GM19193 (cell line): ENCODE measurements around the gene CTDSPL2.

Experiments
- POLR2A ChIP-seq: IDR thresholded peaks from 4 replicates; pipeline ENCODE4 v1.6.1; 2011; ENCODE audit not compliant: insufficient read depth, insufficient read length; ENCODE audit errors: extremely low read depth

CTDSPL2 gene

GRCh38 chr15:44458429-44458828 is 31.0 kb downstream of the CTDSPL2 start:
- no peak for TF ChIP-seq POLR2A

- no peak for TF ChIP-seq POLR2A
Observed at GRCh38 chr15:44468709-44469385, 41.4 kb downstream of the CTDSPL2 start.

GRCh38 chr15:44471885-44472455 is 44.5 kb downstream of the CTDSPL2 start:
- TF ChIP-seq POLR2A = no peak

GRCh38 chr15:44479343-44479742 is 51.9 kb downstream of the CTDSPL2 start:
- TF ChIP-seq POLR2A = no peak

- no peak for TF ChIP-seq POLR2A
Observed at GRCh38 chr15:44482090-44482489, 54.7 kb downstream of the CTDSPL2 start.

GRCh38 chr15:44485880-44486279 is 58.5 kb downstream of the CTDSPL2 start:
- no peak for TF ChIP-seq POLR2A

GRCh38 chr15:44489464-44489863 is 62.0 kb downstream of the CTDSPL2 start:
- TF ChIP-seq POLR2A = no peak

- no peak for TF ChIP-seq POLR2A
Observed at GRCh38 chr15:44490622-44491021, 63.2 kb downstream of the CTDSPL2 start.

GRCh38 chr15:44492040-44492439 is 64.6 kb downstream of the CTDSPL2 start:
- no peak for TF ChIP-seq POLR2A

- no peak for TF ChIP-seq POLR2A
Observed at GRCh38 chr15:44492672-44493071, 65.2 kb downstream of the CTDSPL2 start.

- TF ChIP-seq POLR2A = no peak
Observed at GRCh38 chr15:44495562-44495961, 68.1 kb downstream of the CTDSPL2 start.

- TF ChIP-seq POLR2A = no peak
Observed at GRCh38 chr15:44500555-44500954, 73.1 kb downstream of the CTDSPL2 start.

- TF ChIP-seq POLR2A = no peak
Observed at GRCh38 chr15:44501768-44502366, 74.4 kb downstream of the CTDSPL2 start.

GRCh38 chr15:44516436-44516835 is 89.0 kb downstream of the CTDSPL2 start:
- TF ChIP-seq POLR2A = no peak

- no peak for TF ChIP-seq POLR2A
Observed at GRCh38 chr15:44519537-44519936, 92.1 kb downstream of the CTDSPL2 start.

- no peak for TF ChIP-seq POLR2A
Observed at GRCh38 chr15:44525018-44525417, 97.6 kb downstream of the CTDSPL2 start.
